Nephron progenitor cell (in vitro differentiated cells): ENCODE measurements around the gene FOXF2.

Experiments used
- DNase-seq: peaks from one replicate; pipeline ENCODE4 v3.0.0; 2021
- H3K27ac Mint-ChIP-seq: 2 replicates; pipeline ENCODE4 v1.8.0; 2021; ENCODE audit warnings: mild to moderate bottlenecking, moderate library complexity, mixed read lengths
- H3K27me3 Mint-ChIP-seq: 2 replicates; pipeline ENCODE4 v1.8.0; 2021; ENCODE audit warnings: mild to moderate bottlenecking, low read depth, mixed read lengths; ENCODE audit not compliant: poor library complexity
- H3K36me3 Mint-ChIP-seq: 2 replicates; pipeline ENCODE4 v1.8.0; 2021; ENCODE audit warnings: low read depth, mixed read lengths
- H3K4me1 Mint-ChIP-seq: 2 replicates; pipeline ENCODE4 v1.8.0; 2021; ENCODE audit warnings: mixed read lengths
- H3K4me3 Mint-ChIP-seq: 2 replicates; pipeline ENCODE4 v1.8.0; 2021; ENCODE audit warnings: mild to moderate bottlenecking, moderate library complexity, mixed read lengths
- H3K9me3 Mint-ChIP-seq: 2 replicates; pipeline ENCODE4 v1.8.0; 2021; ENCODE audit warnings: mild to moderate bottlenecking, moderate library complexity, mixed read lengths
- TF ChIP-seq, protein P1 (sequence below): fragments of 200-600 bp; sonication (generic); IDR thresholded peaks from 2 replicates; pipeline ENCODE4 v1.5.0; 2021; ENCODE audit warnings: antibody characterized with exemption

Gene FOXF2

DNA sequence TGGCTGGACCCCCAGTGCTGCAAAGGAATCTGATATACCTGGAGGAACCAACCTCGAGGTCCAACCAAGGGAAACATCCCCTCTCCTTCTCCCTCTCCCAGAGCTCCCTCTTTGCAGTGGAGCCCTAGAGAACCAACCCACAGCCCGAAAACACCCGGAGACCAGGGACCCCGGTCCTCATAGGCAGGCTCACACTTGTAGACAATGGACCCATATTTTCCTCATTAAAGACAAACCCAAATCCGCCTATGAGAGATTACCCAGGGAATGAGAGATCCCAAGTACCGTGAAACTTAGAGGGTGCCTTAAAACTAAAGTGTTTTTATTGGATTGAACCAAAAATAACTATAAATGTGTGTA lies 9.6 kb upstream of the FOXF2 start:
- H3K9me3 Mint-ChIP-seq, result peaks cover 3% of the 10 kb centered on the region
- no peak for DNase-seq
- peaks cover 99% of the 10 kb centered on the region for H3K27me3 Mint-ChIP-seq
- TF ChIP-seq, protein P1, sequence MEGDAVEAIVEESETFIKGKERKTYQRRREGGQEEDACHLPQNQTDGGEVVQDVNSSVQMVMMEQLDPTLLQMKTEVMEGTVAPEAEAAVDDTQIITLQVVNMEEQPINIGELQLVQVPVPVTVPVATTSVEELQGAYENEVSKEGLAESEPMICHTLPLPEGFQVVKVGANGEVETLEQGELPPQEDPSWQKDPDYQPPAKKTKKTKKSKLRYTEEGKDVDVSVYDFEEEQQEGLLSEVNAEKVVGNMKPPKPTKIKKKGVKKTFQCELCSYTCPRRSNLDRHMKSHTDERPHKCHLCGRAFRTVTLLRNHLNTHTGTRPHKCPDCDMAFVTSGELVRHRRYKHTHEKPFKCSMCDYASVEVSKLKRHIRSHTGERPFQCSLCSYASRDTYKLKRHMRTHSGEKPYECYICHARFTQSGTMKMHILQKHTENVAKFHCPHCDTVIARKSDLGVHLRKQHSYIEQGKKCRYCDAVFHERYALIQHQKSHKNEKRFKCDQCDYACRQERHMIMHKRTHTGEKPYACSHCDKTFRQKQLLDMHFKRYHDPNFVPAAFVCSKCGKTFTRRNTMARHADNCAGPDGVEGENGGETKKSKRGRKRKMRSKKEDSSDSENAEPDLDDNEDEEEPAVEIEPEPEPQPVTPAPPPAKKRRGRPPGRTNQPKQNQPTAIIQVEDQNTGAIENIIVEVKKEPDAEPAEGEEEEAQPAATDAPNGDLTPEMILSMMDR, result no peak
- peaks cover 12% of the 10 kb centered on the region for H3K4me1 Mint-ChIP-seq
- H3K36me3 Mint-ChIP-seq, result no peaks in the 10 kb centered on the region
- H3K4me3 Mint-ChIP-seq, result no peak overlapping the region
- H3K27ac Mint-ChIP-seq, result no peak overlapping the region

- TF ChIP-seq, protein P1, result no peak
- peak overlapping the region; percentile 61 for H3K4me3 Mint-ChIP-seq
- H3K9me3 Mint-ChIP-seq, result no peaks in the 10 kb centered on the region
- peaks cover 100% of the 10 kb centered on the region for H3K27me3 Mint-ChIP-seq
- no peak for DNase-seq
- H3K36me3 Mint-ChIP-seq, result no peaks in the 10 kb centered on the region
- H3K4me1 Mint-ChIP-seq, result peaks cover 20% of the 10 kb centered on the region
- H3K27ac Mint-ChIP-seq, result no peak overlapping the region
These were observed 8.6 kb upstream of the FOXF2 start for GRCh38 chr6:1380625-1381427.

DNA sequence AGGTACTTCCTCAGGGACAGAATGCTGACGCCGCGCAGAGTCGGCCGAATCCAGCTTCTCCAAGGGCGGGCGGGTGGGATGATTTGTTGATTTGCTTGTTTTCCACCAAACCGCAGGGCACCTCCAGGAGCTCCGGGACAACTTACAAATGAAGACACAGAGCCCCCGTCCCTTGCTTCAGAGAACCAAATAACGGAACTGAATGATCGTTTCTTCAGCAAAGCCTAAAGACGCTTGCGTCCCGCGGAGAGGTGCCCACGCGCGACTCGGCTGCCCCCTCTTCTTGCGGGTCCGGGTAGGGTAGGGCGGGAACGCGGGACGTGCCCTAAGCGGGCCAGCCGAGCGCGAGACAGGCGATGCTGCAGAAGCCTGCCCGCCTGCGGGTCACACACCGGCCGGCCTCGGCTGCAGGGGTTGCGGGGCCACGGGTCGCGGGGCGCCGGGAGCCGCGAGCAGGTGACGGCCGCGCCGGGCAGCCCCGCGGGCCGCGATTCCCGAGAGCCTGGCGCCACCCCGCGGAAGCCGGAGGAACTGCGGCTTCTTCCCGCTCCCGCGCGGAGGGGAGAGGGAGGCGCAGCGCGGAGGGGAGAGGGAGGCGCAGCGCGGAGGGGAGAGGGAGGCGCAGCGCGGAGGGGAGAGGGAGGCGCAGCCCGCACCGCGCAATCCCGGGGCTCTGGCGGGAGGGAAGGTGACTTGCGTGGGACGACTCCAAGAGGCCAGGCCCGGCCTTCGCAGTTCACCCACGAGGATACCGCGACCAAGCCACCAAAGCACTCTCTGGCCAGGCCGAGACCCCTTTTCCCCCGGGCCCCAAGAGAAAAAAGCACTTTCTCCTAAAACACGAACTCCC lies 7.7 kb upstream of the FOXF2 start:
- Mint-ChIP-seq H3K27ac (no peak overlapping the region), H3K36me3 (no peaks in the 10 kb centered on the region), H3K4me1 (peaks cover 20% of the 10 kb centered on the region), H3K27me3 (peaks cover 100% of the 10 kb centered on the region), H3K4me3 (peak overlapping the region; percentile 61), H3K9me3 (no peaks in the 10 kb centered on the region)
- TF ChIP-seq, protein P1, result peak; percentile 68
- peak; percentile 90 for DNase-seq

GRCh38 chr6:1382331-1382882 lies 7.0 kb upstream of the FOXF2 start:
- Mint-ChIP-seq H3K27ac (no peak overlapping the region), H3K4me1 (peaks cover 24% of the 10 kb centered on the region), H3K27me3 (peaks cover 100% of the 10 kb centered on the region), H3K9me3 (no peaks in the 10 kb centered on the region), H3K36me3 (no peaks in the 10 kb centered on the region), H3K4me3 (peak overlapping the region; percentile 30)
- TF ChIP-seq, protein P1, result no peak
- peak; percentile 24 for DNase-seq

DNA sequence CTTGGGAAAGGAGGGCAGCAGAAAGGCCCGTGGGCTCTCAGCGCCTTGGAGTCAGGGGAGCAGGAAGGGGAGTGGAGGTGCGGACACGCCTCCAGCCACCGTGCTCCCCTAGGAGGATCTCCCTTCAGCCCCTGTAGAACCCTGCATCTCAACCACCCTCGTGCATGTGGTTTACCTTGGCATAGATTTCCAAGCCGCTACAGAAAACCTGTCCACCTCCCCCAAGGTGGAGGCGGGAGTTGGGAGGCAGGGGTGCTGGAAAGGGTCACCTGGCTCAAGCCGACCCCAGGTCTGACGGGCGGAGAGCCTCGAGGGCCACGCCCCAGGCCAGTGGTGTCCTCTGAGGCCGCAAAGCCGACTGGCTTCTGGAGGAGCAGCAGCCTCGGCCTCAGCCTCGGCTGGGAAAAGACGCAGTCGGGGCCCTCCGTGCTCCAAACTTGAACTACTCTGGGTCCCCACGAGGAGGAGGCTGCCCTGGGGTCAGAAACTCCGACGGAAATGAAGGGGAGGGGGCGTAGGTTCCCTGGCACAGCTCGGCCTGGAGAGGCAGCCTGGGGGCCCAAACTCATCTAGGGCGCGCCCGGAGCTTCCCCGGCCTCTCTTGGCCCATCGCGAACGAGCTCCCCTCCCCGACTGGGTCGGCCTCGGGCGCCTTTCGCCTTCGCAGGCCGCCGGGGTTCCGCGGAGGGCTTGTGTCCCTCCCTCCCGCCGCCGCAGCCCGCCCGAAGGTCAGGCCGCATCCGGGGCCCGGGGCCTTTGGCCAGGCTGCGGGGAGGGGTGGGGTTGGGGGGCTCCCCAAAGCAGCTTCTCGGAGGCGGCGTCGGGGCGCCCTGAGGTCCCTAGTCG lies 6.3 kb upstream of the FOXF2 start:
- Mint-ChIP-seq H3K27ac (no peak overlapping the region), H3K9me3 (no peaks in the 10 kb centered on the region), H3K4me1 (peaks cover 31% of the 10 kb centered on the region), H3K36me3 (no peaks in the 10 kb centered on the region), H3K4me3 (no peak overlapping the region), H3K27me3 (peaks cover 100% of the 10 kb centered on the region)
- DNase-seq, result peak; percentile 38
- TF ChIP-seq, protein P1, result no peak
